ENCODE results near the gene MAPK8. TPM values are rescaled to one million over a fixed set of nuclear protein-coding genes. Genes with fewer than 3 reads are reported as not detected.

The MAPK8 gene
- total and polyA plus RNA-seq, 2 of the 4 experiments (the other 2 are of a cell fraction): 41.5 to 54.7 TPM

- intact Hi-C loops (cut with micrococcal nuclease) (no loop called here), dilution Hi-C loops (cut with HindIII; ENCODE audit: low sequenced_read_pairs, unreplicated experiment) (no loop called here), in situ Hi-C loops (cut with MboI; ENCODE audit: low sequenced_read_pairs) (no loop called here)
- H3K18ac ChIP-seq (ENCODE audit: low read depth, low read length): no peak overlapping the region
- ChIA-PET CTCF (interaction anchor here (0.8 to 1.6 kb wide), 2 partner anchors 275 to 276 kb away, joined by 3 read pairs; no protein-coding TSS in a partner anchor), POLR2A (ENCODE audit: unreplicated experiment) (no interaction called here)
- no peak overlapping the region for H3K4me3 ChIP-seq (ENCODE audit: insufficient read depth, low read depth, low read length)
- no peak overlapping the region for H3K4me2 ChIP-seq (ENCODE audit: low read depth, low read length)
- H3K79me1 ChIP-seq (ENCODE audit: low read depth in 1 of 2, low read length in 2 of 2): peaks cover 36 to 37% of the 10 kb centered on the region in 2 experiments
- no peak overlapping the region for H3K9ac ChIP-seq (ENCODE audit: low read depth, low read length)
- H3K36me3 ChIP-seq (ENCODE audit: control insufficient read depth, insufficient read depth, low read length): no peaks in the 10 kb centered on the region
- no peak overlapping the region for H3K27ac ChIP-seq (ENCODE audit: insufficient read depth, low read length)
- no peak overlapping the region for H3K23ac ChIP-seq (ENCODE audit: low read depth, low read length)
- H2AK9ac ChIP-seq (replicated peaks; ENCODE audit: low read depth, low read length, poor library complexity): no peak overlapping the region
- H4K8ac ChIP-seq (ENCODE audit: low read depth in 2 of 2, low read length in 2 of 2): no peak overlapping the region
- H2BK20ac ChIP-seq (ENCODE audit: low read depth, low read length): no peak overlapping the region
- peaks cover 3% of the 10 kb centered on the region; the same call in 1 of the 2 replicates for H3K4me1 ChIP-seq (ENCODE audit: control insufficient read depth, insufficient read depth, low read length)
- TF ChIP-seq CHD1 (IDR thresholded peaks at IDR 0.05; ENCODE audit: low read depth, low read length) (no peak), BHLHE40 (IDR thresholded peaks at IDR 0.05; ENCODE audit: low read depth, low read length) (no peak), RAD21 (IDR thresholded peaks at IDR 0.05; ENCODE audit: low read length) (no peak), CEBPB (IDR thresholded peaks at IDR 0.05; ENCODE audit: low read depth, low read length) (no peak), USF2 (IDR thresholded peaks at IDR 0.05; ENCODE audit: low read depth, low read length) (no peak), SMC3 (IDR thresholded peaks at IDR 0.05; ENCODE audit: low read depth, low read length) (no peak), NFE2L2 (IDR thresholded peaks at IDR 0.05; ENCODE audit: low read depth, low read length) (no peak), POLR2A (IDR thresholded peaks at IDR 0.05; ENCODE audit: low read depth, low read length) (no peak), RFX5 (IDR thresholded peaks at IDR 0.05; ENCODE audit: low read depth, low read length) (no peak)
- TF ChIP-seq, protein P1, sequence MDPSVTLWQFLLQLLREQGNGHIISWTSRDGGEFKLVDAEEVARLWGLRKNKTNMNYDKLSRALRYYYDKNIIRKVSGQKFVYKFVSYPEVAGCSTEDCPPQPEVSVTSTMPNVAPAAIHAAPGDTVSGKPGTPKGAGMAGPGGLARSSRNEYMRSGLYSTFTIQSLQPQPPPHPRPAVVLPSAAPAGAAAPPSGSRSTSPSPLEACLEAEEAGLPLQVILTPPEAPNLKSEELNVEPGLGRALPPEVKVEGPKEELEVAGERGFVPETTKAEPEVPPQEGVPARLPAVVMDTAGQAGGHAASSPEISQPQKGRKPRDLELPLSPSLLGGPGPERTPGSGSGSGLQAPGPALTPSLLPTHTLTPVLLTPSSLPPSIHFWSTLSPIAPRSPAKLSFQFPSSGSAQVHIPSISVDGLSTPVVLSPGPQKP (IDR thresholded peaks at IDR 0.05; ENCODE audit: borderline replicate concordance, low read depth, low read length): no peak
- TF ChIP-seq, protein P2, sequence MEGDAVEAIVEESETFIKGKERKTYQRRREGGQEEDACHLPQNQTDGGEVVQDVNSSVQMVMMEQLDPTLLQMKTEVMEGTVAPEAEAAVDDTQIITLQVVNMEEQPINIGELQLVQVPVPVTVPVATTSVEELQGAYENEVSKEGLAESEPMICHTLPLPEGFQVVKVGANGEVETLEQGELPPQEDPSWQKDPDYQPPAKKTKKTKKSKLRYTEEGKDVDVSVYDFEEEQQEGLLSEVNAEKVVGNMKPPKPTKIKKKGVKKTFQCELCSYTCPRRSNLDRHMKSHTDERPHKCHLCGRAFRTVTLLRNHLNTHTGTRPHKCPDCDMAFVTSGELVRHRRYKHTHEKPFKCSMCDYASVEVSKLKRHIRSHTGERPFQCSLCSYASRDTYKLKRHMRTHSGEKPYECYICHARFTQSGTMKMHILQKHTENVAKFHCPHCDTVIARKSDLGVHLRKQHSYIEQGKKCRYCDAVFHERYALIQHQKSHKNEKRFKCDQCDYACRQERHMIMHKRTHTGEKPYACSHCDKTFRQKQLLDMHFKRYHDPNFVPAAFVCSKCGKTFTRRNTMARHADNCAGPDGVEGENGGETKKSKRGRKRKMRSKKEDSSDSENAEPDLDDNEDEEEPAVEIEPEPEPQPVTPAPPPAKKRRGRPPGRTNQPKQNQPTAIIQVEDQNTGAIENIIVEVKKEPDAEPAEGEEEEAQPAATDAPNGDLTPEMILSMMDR (conservative IDR thresholded peaks at IDR 0.05; ENCODE audit: low read depth, low read length): no peak
- H2BK5ac ChIP-seq (ENCODE audit: low read depth, low read length, poor library complexity, severe bottlenecking): no peak overlapping the region
- H2AFZ ChIP-seq (replicated peaks; ENCODE audit: low read length, poor library complexity): no peak overlapping the region
- ATAC-seq (ENCODE audit: low read depth): no peak
- H3K4ac ChIP-seq (ENCODE audit: low read depth, low read length): no peak overlapping the region
- H4K20me1 ChIP-seq (ENCODE audit: insufficient read depth, low read length): peaks cover 15% of the 10 kb centered on the region; the same call in 1 of the 2 replicates
- peaks cover 6% of the 10 kb centered on the region; the same call in 1 of the 2 replicates for H3K9me1 ChIP-seq (ENCODE audit: insufficient read depth, low read length)
- BruUV-seq (replicated peaks): no TSS peak
- H3K56ac ChIP-seq (ENCODE audit: extremely low read depth, insufficient read depth, low read length): no peak overlapping the region
- H2BK120ac ChIP-seq (ENCODE audit: low read depth, low read length): no peak overlapping the region
- H4K91ac ChIP-seq (ENCODE audit: insufficient read depth, low read depth, low read length): no peak overlapping the region
- DNase-seq: no peak
- H3K27me3 ChIP-seq (ENCODE audit: control insufficient read depth, insufficient read depth, low read length): no peaks in the 10 kb centered on the region
- H3K14ac ChIP-seq (replicated peaks; ENCODE audit: low read depth, low read length): no peak overlapping the region
- peaks cover 3% of the 10 kb centered on the region; the same call in 1 of the 2 replicates for H3K9me3 ChIP-seq (ENCODE audit: control insufficient read depth, insufficient read depth, low read length)
- H4K5ac ChIP-seq (ENCODE audit: low read depth, low read length): no peak overlapping the region
- no peak overlapping the region for H2BK15ac ChIP-seq (ENCODE audit: low read depth, low read length)
- no peak overlapping the region for H2AK5ac ChIP-seq (ENCODE audit: low read depth, low read length)
Measured at GRCh38 chr10:48381971-48382370, 75.5 kb downstream of the MAPK8 start.

Measured in IMR-90 (cell line).